Stimulated activated CD8-positive, alpha-beta memory T cell treated with anti-CD3 and anti-CD28 coated beads, Interleukin-15, amount 100 ng/mL, for 24 hours (primary cell): ENCODE data around the gene MIOS.
"Not testable (repeated sequence)": the region's sequence is repeated elsewhere in the genome, so short reads cannot be mapped to it uniquely, and the experiment has no call there.

Experiments
- DNase-seq: peaks from one replicate; pipeline ENCODE4 v3.0.0-alpha.2; 2020; ENCODE audit warnings: low read depth

MIOS gene

GRCh38 chr7:7647495-7648036 is 80.9 kb downstream of the MIOS start:
- no peak for DNase-seq

GRCh38 chr7:7650682-7651206 is 84.1 kb downstream of the MIOS start:
- no peak for DNase-seq

GRCh38 chr7:7651479-7651878 is 84.8 kb downstream of the MIOS start:
- DNase-seq, result no peak

GRCh38 chr7:7652798-7653540 is 86.3 kb downstream of the MIOS start:
- no peak for DNase-seq

- DNase-seq, result no peak
Measured at GRCh38 chr7:7653593-7654187, 87.0 kb downstream of the MIOS start.

GRCh38 chr7:7654964-7655715 is 88.5 kb downstream of the MIOS start:
- no peak for DNase-seq

GRCh38 chr7:7656459-7656858 is 89.8 kb downstream of the MIOS start:
- not testable (repeated sequence) for DNase-seq
